GM21576 (cell line): ENCODE measurements around the gene PRUNE2.

Source experiments
- ATAC-seq: cut with Tn5 transposase; IDR thresholded peaks from one replicate; pipeline ENCODE4 v1.9.1; 2021; ENCODE audit warnings: mild to moderate bottlenecking, moderate library complexity; ENCODE audit not compliant: unreplicated experiment

Gene PRUNE2

GRCh38 chr9:76808636-76809035 lies 97.3 kb downstream of the PRUNE2 start:
- ATAC-seq, result no peak

GRCh38 chr9:76803762-76804161 lies 102.2 kb downstream of the PRUNE2 start:
- no peak for ATAC-seq

GRCh38 chr9:76803083-76803482 lies 102.8 kb downstream of the PRUNE2 start:
- ATAC-seq, result no peak

GRCh38 chr9:76800901-76801300 lies 105.0 kb downstream of the PRUNE2 start:
- no peak for ATAC-seq

- no peak for ATAC-seq
Measured at GRCh38 chr9:76799473-76799872, 106.4 kb downstream of the PRUNE2 start.

GRCh38 chr9:76798527-76798926 lies 107.4 kb downstream of the PRUNE2 start:
- no peak for ATAC-seq

GRCh38 chr9:76796296-76796695 lies 109.6 kb downstream of the PRUNE2 start:
- ATAC-seq, result no peak

- ATAC-seq, result no peak
Measured at GRCh38 chr9:76793784-76794431, 112.0 kb downstream of the PRUNE2 start.

GRCh38 chr9:76789840-76790239 lies 116.1 kb downstream of the PRUNE2 start:
- ATAC-seq, result no peak

- ATAC-seq, result no peak
Measured at GRCh38 chr9:76787677-76788076, 118.2 kb downstream of the PRUNE2 start.

- ATAC-seq, result no peak
Measured at GRCh38 chr9:76785501-76785900, 120.4 kb downstream of the PRUNE2 start.

- no peak for ATAC-seq
Measured at GRCh38 chr9:76784881-76785280, 121.0 kb downstream of the PRUNE2 start.

GRCh38 chr9:76772686-76773445 lies 133.0 kb downstream of the PRUNE2 start:
- no peak for ATAC-seq

GRCh38 chr9:76766126-76766525 lies 139.8 kb downstream of the PRUNE2 start:
- no peak for ATAC-seq

GRCh38 chr9:76764138-76764537 lies 141.8 kb downstream of the PRUNE2 start, which contains the start of gene PCA3:
PCA3 (plus strand) TSS chr9:76764438.
- ATAC-seq, result no peak

GRCh38 chr9:76761448-76761847 lies 144.5 kb downstream of the PRUNE2 start:
- no peak for ATAC-seq

- ATAC-seq, result no peak
Measured at GRCh38 chr9:76759732-76760131, 146.2 kb downstream of the PRUNE2 start.

- ATAC-seq, result no peak
Measured at GRCh38 chr9:76758476-76758875, 147.4 kb downstream of the PRUNE2 start.

GRCh38 chr9:76756941-76757673 lies 148.8 kb downstream of the PRUNE2 start:
- no peak for ATAC-seq

GRCh38 chr9:76756268-76756640 lies 149.7 kb downstream of the PRUNE2 start:
- peak; percentile 11 for ATAC-seq

GRCh38 chr9:76751001-76751400 lies 154.9 kb downstream of the PRUNE2 start:
- ATAC-seq, result no peak

GRCh38 chr9:76744336-76744735 lies 161.6 kb downstream of the PRUNE2 start:
- no peak for ATAC-seq
